Stimulated activated CD4-positive, alpha-beta T cell treated with anti-CD3 and anti-CD28 coated beads, Interleukin-2, amount 100 ng/mL, for 24 hours (primary cell): ENCODE measurements around the gene HERPUD1.
"Not testable (repeated sequence)": the region's sequence is repeated elsewhere in the genome, so short reads cannot be mapped to it uniquely, and the experiment has no call there.

Experiments
- DNase-seq, 2 donors: peaks; one replicate each; pipeline ENCODE4 v3.0.0-alpha.2; 2020

HERPUD1 gene

GRCh38 chr16:56931892-56932720, at the start of gene HERPUD1:
Gene HERPUD1 (plus strand): TSS chr16:56932142. CDS start chr16:56932245, 103 bp downstream.
- peak; percentile 99 for DNase-seq

- DNase-seq, result no peak
Observed at GRCh38 chr16:56883586-56883985, 48.4 kb upstream of the HERPUD1 start.

- no peak for DNase-seq
Observed at GRCh38 chr16:56884026-56884582, 47.8 kb upstream of the HERPUD1 start.

- not testable (repeated sequence) for DNase-seq
Observed at GRCh38 chr16:56884929-56885328, 47.0 kb upstream of the HERPUD1 start.

GRCh38 chr16:56885446-56886162, 46.3 kb upstream of the HERPUD1 start:
- no peak for DNase-seq

GRCh38 chr16:56886296-56886695, 45.6 kb upstream of the HERPUD1 start:
- no peak for DNase-seq

- DNase-seq, result no peak
Observed at GRCh38 chr16:56886826-56887225, 45.1 kb upstream of the HERPUD1 start.

- no peak for DNase-seq
Observed at GRCh38 chr16:56888806-56889205, 43.1 kb upstream of the HERPUD1 start.

GRCh38 chr16:56889206-56889605, 42.7 kb upstream of the HERPUD1 start:
- no peak for DNase-seq

- no peak for DNase-seq
Observed at GRCh38 chr16:56891685-56892084, 40.3 kb upstream of the HERPUD1 start.

GRCh38 chr16:56892705-56893104, 39.2 kb upstream of the HERPUD1 start:
- no peak for DNase-seq

- DNase-seq, result no peak
Observed at GRCh38 chr16:56894331-56894917, 37.5 kb upstream of the HERPUD1 start.

GRCh38 chr16:56895813-56896212, 36.1 kb upstream of the HERPUD1 start:
- no peak for DNase-seq

- no peak for DNase-seq
Observed at GRCh38 chr16:56896244-56896643, 35.7 kb upstream of the HERPUD1 start.

GRCh38 chr16:56897026-56897799, 34.7 kb upstream of the HERPUD1 start:
- no peak for DNase-seq

- no peak for DNase-seq
Observed at GRCh38 chr16:56898847-56899246, 33.1 kb upstream of the HERPUD1 start.

- DNase-seq, result no peak
Observed at GRCh38 chr16:56903866-56904265, 28.1 kb upstream of the HERPUD1 start.

- no peak for DNase-seq
Observed at GRCh38 chr16:56907401-56907800, 24.5 kb upstream of the HERPUD1 start.

- DNase-seq, result no peak
Observed at GRCh38 chr16:56909527-56909979, 22.4 kb upstream of the HERPUD1 start.

- no peak for DNase-seq
Observed at GRCh38 chr16:56910112-56910511, 21.8 kb upstream of the HERPUD1 start.

GRCh38 chr16:56910654-56911539, 21.0 kb upstream of the HERPUD1 start:
- peak; percentile 31 to 55 for DNase-seq
